GM12872 (cell line): ENCODE data around the gene TSPAN11.

ENCODE experiments used
- TF ChIP-seq, protein P1 (sequence below): IDR thresholded peaks from 3 replicates; pipeline ENCODE4 v1.5.1; 2011; ENCODE audit warnings: low read depth, mild to moderate bottlenecking, low read length, moderate library complexity; ENCODE audit not compliant: insufficient read depth

TSPAN11 gene

DNA sequence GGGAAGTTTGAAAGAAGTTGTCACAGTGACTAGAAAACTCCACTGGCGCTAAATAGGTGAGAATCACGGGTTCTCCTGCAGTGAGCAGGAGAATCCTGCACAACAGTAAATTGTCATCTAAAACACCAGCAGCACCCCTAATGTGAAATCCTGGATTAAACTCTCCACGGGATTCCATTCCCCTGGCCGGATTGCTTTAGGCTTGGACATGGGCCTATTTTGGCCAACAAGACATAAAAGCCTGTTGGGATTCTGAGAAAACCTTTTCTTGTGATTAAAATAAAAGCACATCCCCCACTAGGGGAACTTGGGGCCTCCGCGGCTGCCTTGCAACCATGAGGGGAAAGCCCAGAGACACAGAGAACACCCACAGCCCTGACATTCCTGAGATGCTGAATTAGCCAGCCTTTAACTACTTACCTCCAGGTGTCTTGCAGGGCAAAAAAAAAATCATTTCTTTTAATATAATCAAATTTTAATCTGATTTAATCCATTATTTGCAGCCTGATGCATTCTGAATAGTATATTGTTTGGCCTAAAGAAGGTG, 21.0 kb upstream of the TSPAN11 start:
- TF ChIP-seq, protein P1, sequence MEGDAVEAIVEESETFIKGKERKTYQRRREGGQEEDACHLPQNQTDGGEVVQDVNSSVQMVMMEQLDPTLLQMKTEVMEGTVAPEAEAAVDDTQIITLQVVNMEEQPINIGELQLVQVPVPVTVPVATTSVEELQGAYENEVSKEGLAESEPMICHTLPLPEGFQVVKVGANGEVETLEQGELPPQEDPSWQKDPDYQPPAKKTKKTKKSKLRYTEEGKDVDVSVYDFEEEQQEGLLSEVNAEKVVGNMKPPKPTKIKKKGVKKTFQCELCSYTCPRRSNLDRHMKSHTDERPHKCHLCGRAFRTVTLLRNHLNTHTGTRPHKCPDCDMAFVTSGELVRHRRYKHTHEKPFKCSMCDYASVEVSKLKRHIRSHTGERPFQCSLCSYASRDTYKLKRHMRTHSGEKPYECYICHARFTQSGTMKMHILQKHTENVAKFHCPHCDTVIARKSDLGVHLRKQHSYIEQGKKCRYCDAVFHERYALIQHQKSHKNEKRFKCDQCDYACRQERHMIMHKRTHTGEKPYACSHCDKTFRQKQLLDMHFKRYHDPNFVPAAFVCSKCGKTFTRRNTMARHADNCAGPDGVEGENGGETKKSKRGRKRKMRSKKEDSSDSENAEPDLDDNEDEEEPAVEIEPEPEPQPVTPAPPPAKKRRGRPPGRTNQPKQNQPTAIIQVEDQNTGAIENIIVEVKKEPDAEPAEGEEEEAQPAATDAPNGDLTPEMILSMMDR: no peak

- TF ChIP-seq, protein P1: no peak
These were observed 18.3 kb upstream of the TSPAN11 start for GRCh38 chr12:30908076-30908721.

DNA sequence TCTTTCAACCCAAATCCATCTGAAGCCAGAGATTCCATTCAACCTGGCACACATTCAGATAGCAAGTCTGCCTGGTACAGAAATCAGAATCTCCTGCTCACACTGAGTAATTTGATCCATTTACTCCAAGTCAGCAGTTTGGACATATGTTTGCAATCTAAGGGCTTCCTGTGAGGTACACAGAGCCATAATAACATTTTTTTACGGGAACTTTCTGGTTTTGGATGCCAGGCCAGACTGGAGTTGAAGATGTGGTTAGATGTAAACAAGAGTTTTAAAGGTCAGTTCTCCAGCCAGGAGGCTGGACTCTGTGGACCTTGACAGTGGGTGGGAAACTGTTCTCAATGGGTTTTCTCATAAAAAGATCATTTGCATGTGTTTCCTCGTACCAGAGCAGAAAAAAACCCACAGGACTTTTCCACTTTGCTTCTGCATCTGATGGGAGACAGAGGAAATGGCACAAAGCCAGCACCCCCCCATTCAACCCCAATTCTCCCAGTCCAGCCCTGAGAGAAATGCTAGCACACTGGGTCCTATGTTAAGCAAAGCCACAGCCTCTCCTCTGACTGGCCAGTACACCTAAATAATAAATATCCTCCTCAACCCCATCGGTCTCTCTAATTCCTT, 17.7 kb upstream of the TSPAN11 start:
- TF ChIP-seq, protein P1: no peak

GRCh38 chr12:30909349-30910037, 17.1 kb upstream of the TSPAN11 start:
- TF ChIP-seq, protein P1: no peak

DNA sequence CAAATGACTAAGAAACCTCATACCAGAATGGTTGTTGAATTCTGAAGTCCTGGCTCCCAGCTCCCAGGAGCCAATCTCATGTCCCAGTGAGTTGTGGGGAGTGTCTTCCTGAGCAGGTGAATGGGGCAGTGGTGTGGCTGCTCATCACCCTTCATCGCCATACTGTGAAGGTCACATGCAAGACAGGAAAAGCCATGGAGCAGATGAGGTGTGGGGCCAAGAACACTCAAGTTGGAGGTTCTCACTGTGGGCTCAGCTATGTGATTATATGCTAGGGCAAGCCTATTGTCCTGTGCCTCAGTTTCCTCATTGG, 16.6 kb upstream of the TSPAN11 start:
- TF ChIP-seq, protein P1: no peak

DNA sequence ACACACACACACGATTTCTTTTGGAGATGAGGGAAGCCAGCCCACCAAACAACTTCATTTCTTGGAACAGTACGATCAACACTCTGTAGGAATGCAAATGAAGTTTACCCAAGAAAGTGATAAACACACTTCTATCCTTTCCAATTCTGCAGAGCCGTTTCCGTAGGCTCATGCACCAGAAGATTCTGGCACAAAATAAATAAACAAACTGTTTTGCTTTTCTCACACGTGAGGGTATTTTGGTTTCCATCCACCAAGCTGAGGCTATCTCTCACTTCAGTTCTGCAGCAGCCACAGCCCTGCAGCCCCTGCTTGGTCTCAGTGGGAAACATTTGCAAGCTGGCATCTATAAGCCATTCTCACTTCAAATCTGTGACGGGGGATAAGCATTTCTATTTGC, 15.3 kb upstream of the TSPAN11 start:
- TF ChIP-seq, protein P1: no peak

- TF ChIP-seq, protein P1: no peak
These were observed 13.2 kb upstream of the TSPAN11 start for GRCh38 chr12:30913323-30913722.
